Fibroblast of lung (primary cell): ENCODE results near the gene CGNL1.

ENCODE experiments used
- EZH2 ChIP-seq: IDR thresholded peaks from 2 replicates; pipeline ENCODE4 v1.5.1; 2012; ENCODE audit warnings: low read length, control low read depth, mild to moderate bottlenecking; ENCODE audit errors: missing control alignments
- TF ChIP-seq, protein P1 (sequence below), 2 donors: IDR thresholded peaks in 1 of 2; conservative IDR thresholded peaks in 1 of 2; 1 replicate in 1 of 2; 2 replicates in 1 of 2; pipeline ENCODE4 v1.5.1; 2011 to 2012; ENCODE audit warnings: low read length in 2 of 2, control low read depth in 1 of 2, inconsistent platforms in 1 of 2, low read depth in 1 of 2, mild to moderate bottlenecking in 1 of 2

DNA sequence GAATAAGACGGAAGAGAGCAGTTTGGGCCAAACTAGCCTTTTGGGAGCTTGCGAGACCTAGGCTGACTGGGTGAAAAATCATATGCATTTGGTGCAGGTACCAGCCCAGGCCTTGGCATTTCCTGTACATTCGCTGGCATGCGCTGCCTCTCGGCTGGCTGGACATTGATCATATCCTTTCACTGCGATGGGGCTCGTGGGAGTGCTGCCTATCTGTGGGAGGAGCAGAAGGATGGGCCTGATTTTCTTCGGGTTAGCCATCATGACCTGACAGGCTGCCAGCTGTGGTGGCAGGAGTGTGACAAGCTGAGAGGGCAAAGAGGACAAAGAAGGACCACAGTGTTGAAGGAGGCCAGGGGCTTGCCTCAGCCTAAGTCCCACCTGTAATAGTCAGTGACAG is 14.3 kb downstream of the CGNL1 start:
- TF ChIP-seq EZH2: no peak
- TF ChIP-seq, protein P1, sequence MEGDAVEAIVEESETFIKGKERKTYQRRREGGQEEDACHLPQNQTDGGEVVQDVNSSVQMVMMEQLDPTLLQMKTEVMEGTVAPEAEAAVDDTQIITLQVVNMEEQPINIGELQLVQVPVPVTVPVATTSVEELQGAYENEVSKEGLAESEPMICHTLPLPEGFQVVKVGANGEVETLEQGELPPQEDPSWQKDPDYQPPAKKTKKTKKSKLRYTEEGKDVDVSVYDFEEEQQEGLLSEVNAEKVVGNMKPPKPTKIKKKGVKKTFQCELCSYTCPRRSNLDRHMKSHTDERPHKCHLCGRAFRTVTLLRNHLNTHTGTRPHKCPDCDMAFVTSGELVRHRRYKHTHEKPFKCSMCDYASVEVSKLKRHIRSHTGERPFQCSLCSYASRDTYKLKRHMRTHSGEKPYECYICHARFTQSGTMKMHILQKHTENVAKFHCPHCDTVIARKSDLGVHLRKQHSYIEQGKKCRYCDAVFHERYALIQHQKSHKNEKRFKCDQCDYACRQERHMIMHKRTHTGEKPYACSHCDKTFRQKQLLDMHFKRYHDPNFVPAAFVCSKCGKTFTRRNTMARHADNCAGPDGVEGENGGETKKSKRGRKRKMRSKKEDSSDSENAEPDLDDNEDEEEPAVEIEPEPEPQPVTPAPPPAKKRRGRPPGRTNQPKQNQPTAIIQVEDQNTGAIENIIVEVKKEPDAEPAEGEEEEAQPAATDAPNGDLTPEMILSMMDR (conservative IDR thresholded peaks at IDR 0.05 in 1 of 2, IDR thresholded peaks at IDR 0.05 in 1 of 2; ENCODE audit: low read depth in 1 of 2, low read length in 2 of 2): no peak
